GM21529 (cell line): ENCODE measurements around the gene SLC35F3.
"Not testable (repeated sequence)": the region's sequence is repeated elsewhere in the genome, so short reads cannot be mapped to it uniquely, and the experiment has no call there.

ENCODE experiments used
- ATAC-seq: cut with Tn5 transposase; IDR thresholded peaks from one replicate; pipeline ENCODE4 v1.9.1; 2021; ENCODE audit not compliant: unreplicated experiment

The SLC35F3 gene

DNA sequence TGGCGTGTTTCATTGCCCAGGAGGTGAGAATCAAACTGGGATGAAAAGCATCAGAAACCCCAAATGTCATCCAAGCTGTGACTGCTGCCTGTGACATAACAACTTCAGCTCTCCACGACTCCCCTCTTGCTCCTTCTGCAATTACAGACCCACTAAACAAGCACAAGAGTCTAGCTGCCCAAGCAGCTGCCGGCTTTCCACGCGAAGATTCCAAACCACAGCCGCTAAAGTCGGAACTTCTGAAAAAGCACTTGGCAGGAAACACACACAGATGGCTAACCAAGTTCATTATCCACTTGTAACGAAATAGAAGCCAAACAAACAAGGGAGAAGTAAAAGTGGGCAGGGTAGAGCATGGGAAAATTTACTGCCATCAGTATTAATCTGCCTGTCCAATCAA is 198.1 kb downstream of the SLC35F3 start:
- ATAC-seq: no peak

DNA sequence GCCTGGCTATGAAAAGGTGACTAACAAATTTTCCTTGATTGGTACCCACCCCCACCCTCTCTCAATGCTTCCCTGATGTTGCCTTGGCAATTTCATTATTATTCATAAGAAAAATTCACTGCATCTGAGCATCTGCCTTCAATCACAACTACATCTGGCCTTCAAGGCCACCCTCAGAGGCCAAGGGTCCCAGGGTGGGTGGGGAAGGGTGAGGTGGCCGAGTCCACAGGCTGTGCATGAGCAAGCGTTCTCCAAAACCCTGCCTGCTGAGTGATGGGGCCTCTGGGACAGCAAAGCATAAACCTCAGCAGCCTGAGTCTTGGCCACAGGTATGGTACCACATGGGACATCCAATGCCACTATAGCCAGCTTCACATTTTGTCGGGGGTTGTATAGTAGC is 198.7 kb downstream of the SLC35F3 start:
- no peak for ATAC-seq

DNA sequence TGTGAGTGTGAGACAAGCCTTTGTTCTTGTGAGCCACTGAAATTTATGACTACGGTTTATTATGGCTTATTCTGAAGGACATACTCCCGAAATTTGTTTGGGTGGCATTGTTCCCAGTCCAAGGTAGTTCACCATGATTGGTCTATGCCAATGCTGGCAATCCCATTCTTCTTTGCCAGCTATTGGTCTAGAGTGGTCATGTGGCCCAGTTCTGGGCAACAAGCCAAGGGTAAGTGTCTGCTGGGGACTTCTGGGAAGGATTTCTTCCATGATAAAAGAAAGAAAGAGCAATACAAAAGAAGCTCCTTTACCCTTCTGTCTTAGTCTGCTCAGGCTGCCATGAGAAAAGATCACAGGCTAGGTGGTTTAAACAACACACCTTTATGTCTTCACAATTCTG is 201.6 kb downstream of the SLC35F3 start:
- no peak for ATAC-seq

DNA sequence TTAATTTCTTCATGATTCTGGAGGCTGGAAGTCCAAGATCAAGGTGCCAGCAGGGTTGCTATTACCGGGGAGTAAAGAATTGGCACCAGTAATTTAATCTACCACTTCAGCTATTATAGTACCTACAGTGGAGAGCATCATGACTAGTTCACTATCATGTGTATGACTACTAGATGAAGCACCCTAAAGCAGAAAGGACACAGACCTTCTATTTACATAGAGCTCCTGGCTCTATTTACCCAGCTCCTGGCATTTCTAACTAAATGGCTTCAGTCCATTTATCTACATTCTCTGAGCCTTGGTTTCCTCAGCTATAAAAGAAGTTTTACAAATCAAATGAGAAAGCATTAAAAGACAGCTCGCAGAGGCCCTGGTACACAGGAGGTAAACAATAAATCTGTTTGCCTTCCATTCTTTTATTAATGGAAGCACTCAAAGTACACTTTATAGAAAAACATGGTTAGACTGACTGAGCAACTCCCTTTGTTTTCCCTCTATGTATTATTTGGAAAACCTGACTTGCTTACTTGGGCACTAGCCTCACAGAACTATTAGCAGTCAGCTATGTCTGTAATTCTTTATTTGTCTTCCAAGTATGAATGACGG is 203.0 kb downstream of the SLC35F3 start:
- ATAC-seq: no peak

DNA sequence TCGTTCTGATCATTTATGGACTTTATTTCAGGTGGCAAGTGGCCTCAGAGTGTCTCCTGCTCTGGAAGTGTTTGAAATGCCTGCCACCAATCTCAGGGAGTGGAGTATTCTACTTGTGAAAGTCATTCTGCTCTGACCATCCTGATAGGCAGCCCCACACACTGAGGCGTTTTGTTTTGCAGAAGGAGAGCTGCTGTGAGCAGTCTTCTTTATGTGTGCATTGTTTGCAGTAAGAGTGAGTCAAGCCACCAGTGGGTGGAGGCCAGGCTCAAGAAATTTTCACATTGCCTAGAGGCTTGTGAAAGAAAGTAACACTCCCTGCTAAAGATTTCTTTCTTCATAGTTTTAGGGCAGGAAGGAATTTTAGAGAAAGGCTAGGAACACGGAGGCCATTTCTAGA is 204.4 kb downstream of the SLC35F3 start:
- ATAC-seq: no peak

DNA sequence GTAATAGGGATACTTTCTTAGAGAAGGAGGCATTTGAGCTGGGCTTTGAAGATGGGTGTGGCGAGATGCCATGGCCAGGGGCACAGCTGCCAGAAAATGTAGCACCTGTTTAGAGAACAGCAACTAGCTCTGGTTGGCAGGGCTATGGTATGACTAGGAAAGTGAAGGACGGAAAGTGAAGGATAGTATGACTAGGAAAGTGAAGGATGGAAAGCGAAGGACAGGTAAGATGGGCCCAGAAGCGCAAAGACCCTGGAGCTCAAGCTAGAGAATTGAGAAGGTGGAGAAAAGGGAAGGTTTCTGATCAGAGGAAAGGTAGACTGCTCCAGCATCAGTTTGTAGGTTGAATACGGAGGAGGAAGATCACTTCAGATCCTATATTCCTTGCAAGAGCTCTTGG is 205.4 kb downstream of the SLC35F3 start:
- no peak for ATAC-seq

DNA sequence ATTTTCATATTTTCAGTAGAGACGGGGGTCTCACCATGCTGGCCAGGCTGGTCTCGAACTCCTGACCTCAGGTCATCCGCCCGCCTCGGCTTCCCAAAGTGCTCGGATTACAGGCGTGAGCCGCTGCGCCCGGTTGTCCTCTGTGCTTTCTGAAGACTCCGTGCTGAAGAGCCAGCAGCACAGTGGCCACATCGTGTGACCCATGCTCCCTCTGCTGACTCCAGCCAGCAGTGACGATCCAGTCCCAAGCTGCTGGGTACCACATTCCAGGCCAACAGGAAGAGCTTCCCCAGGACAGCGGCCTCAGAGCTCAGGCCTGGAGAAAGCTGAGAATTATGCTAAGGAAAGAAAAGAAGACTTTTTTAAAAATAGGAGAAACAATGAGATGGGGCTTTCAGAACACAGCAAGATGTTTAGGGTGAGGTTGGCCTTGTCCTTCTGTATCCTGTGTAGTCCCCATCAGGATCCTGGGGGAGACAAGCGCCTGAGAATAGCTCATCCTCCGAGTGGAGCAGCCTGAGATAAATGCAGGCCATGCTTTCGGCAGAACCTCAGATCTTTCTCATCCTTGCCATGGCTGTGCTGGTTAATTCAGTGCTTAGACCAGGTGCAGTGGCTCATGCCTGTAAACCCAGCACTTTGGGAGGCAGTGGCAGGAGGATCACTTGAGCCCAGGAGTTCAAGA is 207.1 kb downstream of the SLC35F3 start:
- no peak for ATAC-seq

DNA sequence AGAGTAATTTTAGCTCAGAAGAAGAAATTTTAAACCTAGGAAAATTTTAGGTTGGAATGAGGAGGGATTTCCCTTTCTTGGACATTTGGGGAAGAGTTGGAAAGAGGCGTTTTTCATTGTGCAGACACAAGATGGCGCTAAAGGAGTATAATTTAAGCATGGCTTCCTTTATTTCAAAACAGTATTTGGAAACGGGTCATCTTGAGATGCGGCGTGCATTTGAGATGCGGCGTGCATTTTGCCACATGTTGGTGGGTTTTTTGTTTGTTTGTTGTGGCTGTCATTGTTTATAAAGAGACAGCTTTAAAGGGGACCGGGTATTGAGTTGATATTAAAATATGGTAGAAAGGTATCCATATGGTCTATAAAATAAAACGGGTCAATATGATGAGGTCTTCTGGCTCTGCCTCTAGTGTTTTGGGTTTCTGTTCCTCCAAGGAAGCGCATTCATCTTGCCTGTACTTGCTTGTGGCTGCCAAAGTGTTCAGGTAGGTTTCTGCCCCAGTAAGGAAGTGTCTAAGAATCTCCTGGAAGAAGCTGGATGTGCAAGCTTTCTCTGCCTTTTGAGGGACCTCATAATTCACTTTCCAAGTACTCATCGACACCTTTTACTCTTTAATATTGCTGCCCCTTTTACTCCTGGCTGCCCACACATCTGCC is 210.3 kb downstream of the SLC35F3 start:
- ATAC-seq: no peak

DNA sequence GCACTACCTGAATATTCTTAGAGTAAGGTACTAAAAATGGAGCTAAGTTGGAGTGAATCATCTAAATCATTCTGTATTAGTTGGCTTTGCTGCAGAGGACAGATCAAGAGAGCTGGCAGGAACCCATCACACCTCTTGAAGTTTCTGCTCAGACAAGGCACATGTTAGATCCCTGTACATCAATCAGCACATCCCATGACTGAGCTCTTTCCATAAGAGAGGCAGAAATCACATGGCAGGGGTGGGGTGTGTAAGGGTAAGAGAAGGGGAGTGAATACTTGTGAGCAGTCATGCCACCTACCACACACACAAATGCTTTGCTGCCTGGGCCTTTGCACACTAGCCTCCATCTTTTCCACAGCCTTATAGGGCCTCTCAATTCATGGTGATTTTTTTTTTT is 214.4 kb downstream of the SLC35F3 start:
- ATAC-seq: no peak

DNA sequence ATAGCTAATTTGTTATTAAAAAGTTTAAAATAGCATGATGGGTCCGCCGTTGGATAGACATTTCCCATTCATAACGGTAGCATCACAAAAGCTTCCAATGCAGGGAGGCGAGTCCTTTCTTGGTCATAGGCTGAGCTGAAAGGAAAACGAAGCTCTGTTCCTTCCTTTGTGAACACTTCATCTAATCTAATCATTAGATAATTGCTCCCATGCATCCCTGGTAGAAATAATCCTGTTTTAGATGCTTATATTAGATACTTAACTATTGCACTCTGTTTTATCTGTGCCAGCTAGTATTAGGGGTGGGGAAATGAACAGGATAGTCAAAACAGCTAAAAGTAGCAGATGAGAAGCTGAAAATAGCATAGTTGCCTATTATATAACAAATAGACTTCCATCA is 215.0 kb downstream of the SLC35F3 start:
- ATAC-seq: no peak

DNA sequence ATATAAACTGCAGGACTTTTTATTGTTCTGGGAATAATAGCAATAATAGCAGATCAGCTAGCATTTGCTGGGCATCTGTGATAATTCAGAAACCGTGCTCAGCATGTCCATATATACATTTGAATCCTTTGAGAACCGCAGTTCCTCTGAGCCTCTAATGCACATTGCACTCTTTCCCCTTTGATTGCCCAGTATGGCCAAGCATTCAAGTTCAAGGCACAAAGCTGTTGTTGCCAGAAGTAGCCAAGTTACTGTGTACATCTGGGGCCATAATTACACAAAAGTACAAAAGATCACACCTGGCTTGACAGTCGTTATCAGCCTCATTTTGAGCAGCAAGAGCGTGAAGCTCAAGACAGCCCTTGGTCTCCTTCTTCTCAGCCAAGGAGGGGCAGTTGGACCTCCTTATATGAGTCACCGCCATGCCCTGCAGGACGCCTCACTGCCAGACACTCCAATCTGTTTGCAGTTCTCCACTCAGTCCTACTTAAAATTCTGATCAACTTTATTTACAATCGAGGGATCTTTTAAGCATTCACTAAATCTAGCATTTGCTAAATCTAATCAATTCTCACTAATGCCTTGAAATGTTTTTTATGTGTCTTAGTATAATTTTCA is 216.0 kb downstream of the SLC35F3 start:
- ATAC-seq: no peak

DNA sequence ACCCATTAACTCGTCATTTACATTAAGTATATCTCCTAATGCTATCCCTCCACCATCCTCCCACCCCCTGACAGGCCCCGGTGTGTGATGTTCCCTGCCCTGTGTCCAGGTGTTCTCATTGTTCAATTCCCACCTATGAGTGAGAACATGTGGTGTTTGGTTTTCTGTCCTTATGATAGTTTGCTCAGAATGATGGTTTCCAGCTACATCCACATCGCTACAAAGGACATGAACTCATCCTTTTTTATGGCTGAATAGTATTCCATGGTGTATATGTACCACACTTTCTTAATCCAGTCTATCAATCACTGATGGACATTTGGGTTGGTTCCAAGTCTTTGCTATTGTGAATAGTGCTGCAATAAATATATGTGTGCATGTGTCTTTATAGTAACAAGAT is 217.2 kb downstream of the SLC35F3 start:
- not testable (repeated sequence) for ATAC-seq

DNA sequence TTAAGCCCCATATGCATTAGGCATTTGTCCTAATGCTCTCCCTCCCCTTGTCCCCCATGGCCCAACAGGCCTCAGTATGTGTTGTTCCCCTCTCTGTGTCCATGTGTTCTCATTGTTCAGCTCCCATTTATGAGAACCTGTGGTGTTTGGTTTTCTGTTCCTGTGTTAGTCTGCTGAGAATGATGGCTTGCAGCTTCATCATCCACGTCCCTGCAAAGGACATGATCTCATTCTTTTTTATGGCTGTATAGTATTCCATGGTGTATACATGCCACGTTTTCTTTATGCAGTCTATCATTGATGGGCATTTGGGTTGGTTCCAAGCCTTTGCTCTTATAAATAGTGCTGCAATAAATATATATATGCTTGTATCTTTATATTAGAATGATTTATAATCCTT is 218.1 kb downstream of the SLC35F3 start:
- not testable (repeated sequence) for ATAC-seq

DNA sequence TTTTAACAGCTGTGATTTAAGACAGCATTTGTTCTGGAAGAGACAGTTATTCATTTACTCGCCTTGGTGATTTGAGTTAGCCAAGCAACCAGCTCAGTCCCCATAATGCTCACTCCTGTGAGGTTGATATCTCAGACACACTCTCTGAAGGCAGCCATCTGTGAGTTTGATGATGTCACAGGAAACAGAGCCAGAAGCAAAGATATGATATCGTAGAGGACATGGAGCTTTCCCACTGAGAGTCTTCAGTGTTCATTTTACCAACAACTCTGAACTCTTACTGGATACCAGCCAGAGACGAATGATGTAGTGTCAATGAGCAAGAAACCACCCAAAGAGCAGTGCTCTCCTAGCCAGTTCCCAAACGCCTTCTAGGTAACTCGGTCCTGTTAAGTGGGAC is 219.4 kb downstream of the SLC35F3 start:
- no peak for ATAC-seq

DNA sequence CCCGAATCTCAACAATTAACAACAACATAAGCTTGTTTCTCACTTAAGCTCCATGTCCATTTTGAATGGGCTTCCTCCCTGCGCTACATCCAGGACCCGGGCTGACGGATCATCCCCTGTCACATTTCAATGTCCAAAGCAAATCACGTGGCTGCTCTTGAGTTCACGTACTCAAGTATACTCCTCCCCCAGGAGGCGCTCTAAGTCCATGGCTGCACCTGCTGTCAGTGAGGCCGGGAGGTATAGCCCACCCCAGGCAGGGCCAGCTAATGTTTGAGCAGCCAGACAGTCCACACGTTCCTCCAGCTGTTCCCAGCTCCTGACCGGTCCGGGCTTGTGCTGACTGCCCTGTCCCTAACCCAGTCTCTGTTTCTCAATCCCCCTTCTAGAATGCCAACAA is 220.8 kb downstream of the SLC35F3 start:
- ATAC-seq: no peak

DNA sequence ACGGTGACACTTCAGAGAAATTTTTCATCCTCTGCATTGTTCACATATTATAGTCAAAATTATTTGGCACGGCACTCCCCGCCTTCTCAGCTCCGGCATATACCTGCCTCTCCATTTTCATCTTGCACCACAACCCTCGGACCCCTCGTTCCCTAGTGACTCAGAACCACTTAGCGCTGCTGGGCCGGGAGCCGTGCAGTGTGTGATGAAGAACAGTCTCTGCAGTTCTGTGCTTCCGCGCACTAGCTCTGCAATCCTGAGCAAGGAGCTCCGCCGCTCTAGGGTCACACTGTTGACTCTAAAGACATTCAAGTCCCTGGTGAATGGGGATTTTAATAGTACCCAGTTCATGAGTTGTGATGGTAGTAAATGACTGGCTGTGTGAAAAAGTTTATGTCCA is 221.2 kb downstream of the SLC35F3 start:
- ATAC-seq: no peak

DNA sequence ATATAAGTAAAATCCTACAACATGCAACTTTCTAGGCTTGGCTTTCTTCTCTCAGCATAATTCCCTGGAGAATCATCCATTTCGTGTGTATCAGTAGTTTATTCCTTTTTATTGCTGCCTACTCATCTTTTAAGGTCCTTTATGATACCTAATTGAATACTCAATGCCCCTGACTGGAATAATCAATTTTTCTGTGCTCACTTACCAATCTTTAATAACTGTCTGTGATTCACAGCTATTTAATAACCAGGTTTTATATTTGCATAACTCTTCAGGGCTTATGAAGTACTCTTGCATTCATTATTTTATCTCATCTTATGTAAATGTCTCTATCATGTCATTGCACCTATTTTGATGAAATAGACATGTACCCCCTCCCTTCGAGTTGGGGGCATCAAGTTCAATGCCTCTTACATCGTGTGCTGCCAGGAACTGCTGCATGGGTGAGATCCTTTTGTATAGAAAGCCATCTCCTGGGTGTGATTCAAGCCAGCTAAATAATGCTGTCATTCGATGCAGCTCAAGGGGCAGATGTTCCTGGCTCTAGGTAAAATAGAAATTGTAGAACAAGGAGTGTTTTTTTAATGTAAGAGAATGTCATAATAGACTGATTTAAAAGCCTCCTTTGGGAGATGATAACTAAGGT is 222.7 kb downstream of the SLC35F3 start:
- no peak for ATAC-seq

DNA sequence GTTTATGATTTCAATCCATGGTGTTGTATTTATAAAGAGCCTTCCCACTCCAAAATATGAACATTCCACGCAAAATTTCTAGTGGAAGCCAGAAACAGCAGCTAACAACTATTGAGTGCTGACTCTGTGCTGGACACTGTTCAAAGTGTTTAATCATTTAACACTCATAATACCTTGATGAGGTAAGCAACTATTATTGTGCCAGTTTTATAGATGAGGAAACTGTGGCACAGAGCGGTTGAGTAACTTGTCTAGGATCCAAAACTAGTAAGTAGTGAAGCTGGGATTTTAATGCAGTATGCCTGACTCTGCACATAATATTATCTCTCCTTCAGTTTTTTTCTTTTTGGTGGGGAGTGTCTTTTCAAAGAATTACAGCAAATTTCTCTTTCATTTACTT is 228.3 kb downstream of the SLC35F3 start:
- ATAC-seq: no peak

DNA sequence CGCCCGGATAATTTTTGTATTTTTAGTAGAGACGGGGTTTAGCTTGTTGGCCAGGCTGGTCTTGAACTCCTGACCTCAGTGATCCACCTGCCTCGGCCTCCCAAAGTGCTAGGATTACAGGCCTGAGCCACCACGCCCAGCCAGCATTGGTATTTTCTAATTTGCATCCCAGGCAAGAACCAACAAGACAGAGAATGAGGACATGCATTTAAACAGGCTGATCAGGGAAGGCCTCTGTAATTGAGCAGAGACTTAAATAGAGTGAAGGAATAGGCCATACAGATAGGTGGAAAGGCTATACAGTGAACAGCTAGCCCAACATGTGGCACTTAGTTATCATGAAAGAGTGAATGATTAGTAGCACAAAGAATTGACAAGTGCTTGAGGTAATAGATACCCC is 230.4 kb downstream of the SLC35F3 start:
- no peak for ATAC-seq

DNA sequence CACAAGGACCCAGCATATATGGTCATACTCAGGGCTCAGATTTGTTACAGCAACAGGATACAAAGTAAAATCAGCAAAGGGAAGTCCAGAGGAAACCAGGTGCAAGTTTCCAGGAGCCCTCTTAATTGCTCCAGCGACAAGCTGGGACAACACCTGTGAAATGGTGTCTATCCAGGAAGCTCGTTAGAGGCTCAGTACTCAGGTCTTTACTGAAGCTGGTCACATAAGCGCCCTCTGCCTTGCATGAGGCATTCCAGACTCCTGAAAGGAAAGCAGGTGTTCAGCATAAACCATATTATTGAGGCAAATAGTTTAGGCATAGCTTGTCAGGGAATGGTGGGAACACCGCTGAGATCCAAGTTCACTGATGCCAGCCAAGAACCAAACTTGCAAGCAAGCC is 231.0 kb downstream of the SLC35F3 start:
- ATAC-seq: no peak

DNA sequence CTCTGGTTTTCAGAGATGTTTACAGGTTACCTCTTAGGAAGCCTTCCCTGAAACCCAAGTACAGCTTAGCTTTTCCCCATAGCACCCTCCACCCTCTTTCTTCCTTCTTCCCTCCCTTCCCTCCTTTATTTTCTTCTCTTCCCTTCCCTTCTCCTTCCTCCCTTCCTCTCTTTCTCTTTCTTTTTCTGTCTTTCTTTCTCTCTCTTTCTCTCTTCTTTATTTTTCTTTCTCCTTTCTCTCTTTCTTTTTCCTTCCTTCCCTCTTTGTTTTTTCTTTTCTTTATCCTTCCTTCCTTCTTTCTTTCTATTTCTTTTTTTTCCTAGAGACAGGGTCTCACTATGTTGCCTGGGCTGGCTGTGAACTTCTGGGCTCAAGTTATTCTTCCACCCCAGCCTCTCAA is 231.6 kb downstream of the SLC35F3 start:
- no peak for ATAC-seq

DNA sequence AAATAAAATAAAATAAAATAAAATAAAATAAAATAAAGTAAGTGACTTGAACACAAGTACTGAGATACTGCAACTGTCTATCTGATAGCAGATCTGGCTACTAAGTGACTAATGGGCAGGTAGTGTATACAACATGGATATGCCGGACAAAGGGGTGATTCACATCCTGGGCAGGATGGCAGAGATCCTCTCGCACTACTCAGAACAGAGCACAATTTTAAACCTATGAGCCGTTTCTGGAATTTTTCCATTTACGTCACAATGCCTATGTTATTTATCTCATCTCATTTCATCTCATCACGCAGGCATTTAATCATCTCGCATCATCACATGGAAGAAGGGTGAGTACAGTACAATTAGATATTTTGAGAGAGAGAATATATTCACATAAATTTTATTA is 235.5 kb downstream of the SLC35F3 start:
- no peak for ATAC-seq
